ENCODE results near the gene CGB2.

CGB2 gene

DNA sequence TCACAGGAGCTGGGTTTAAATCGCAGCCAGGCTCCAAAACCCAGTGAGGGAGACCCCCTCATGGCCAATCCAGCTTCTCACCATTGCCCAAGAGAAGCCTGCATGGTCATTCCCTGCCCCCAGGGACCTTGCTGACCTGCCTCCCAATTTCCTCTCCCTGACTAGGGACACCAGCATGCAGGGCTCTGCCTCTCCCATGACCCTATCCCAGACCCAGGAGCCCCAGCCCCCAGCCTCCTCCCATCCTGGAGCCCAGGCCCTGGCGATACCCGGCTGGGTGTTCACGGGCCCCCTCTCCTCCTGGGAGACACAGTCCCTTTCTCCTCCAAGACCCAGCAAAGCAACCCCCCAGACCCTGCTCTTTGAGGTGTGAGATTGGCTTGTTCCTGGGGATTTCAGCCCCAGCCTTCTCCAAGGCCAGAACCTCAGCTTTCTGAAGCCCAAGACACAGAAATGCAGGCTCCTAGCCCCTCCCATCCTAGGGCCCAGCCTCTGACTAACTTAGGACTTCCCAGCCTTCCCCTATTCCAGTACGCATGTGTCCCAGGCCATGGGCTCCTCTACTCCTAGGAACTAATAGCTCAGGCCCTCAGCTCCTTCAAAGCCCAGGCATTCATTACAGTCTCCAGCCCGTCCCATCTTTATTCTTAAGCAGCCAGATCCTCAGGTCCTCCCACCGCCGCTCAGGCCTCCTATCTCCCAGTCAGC lies 39.7 kb upstream of the CGB2 start:
- H3K79me2 ChIP-seq = peaks cover 16% of the 10 kb centered on the region
- H3K4me2 ChIP-seq (ENCODE audit: low read length) = peak overlapping the region; percentile 96
- peak overlapping the region; percentile 88 for H3K27ac ChIP-seq
- H3K9ac ChIP-seq = peak overlapping the region; percentile 61
- H2AFZ ChIP-seq = peak overlapping the region; percentile 84
- no peaks in the 10 kb centered on the region for H3K9me3 ChIP-seq (ENCODE audit: control insufficient read depth, low read length)
- H3K27me3 ChIP-seq (ENCODE audit: control insufficient read depth, insufficient read depth, low read length) = no peaks in the 10 kb centered on the region
- TF ChIP-seq, protein P1, sequence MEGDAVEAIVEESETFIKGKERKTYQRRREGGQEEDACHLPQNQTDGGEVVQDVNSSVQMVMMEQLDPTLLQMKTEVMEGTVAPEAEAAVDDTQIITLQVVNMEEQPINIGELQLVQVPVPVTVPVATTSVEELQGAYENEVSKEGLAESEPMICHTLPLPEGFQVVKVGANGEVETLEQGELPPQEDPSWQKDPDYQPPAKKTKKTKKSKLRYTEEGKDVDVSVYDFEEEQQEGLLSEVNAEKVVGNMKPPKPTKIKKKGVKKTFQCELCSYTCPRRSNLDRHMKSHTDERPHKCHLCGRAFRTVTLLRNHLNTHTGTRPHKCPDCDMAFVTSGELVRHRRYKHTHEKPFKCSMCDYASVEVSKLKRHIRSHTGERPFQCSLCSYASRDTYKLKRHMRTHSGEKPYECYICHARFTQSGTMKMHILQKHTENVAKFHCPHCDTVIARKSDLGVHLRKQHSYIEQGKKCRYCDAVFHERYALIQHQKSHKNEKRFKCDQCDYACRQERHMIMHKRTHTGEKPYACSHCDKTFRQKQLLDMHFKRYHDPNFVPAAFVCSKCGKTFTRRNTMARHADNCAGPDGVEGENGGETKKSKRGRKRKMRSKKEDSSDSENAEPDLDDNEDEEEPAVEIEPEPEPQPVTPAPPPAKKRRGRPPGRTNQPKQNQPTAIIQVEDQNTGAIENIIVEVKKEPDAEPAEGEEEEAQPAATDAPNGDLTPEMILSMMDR (IDR thresholded peaks at IDR 0.05) = no peak
- no peaks in the 10 kb centered on the region for H3K36me3 ChIP-seq (ENCODE audit: control insufficient read depth, insufficient read depth, low read length)
- no peaks in the 10 kb centered on the region for H3K4me1 ChIP-seq
- peak overlapping the region; percentile 88 for H3K4me3 ChIP-seq (ENCODE audit: low read depth, low read length)

DNA sequence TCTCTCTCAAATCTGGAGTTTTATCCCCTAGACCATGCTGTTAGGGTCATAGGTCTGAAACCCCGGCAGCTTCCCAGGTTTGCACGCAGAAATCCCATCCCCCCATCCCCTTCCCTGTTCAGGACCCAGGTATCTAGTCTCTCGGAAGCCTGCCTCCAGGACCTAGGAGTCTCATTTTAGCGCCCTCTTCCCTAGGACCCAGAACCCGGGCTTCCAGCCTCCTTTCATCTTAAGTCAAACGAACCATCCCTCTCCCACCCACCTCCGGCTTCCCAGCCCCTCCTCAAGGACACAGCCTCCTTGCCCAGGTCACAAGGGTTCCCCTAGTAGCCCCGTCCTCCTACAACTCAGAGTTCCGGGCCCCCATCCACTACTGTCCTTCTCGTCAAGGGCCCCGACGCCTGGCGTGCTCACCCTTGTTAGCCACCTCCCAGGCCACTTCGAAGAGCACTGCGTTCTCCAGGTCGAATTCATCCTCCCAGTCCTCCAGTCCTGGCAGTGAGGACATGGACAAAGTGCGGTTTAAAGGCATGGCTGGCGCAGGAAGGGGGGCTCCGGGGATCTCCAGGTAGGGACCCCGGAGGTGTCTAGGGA lies 39.0 kb upstream of the CGB2 start:
- H3K27me3 ChIP-seq (ENCODE audit: control insufficient read depth, insufficient read depth, low read length) = no peaks in the 10 kb centered on the region
- no peaks in the 10 kb centered on the region for H3K4me1 ChIP-seq
- peaks cover 16% of the 10 kb centered on the region for H3K79me2 ChIP-seq
- H3K9me3 ChIP-seq (ENCODE audit: control insufficient read depth, low read length) = no peaks in the 10 kb centered on the region
- H3K4me3 ChIP-seq (ENCODE audit: low read depth, low read length) = peak overlapping the region; percentile 88
- TF ChIP-seq, protein P1 (IDR thresholded peaks at IDR 0.05) = no peak
- H2AFZ ChIP-seq = peak overlapping the region; percentile 84
- H3K27ac ChIP-seq = peak overlapping the region; percentile 88
- peak overlapping the region; percentile 61 for H3K9ac ChIP-seq
- peak overlapping the region; percentile 96 for H3K4me2 ChIP-seq (ENCODE audit: low read length)
- no peaks in the 10 kb centered on the region for H3K36me3 ChIP-seq (ENCODE audit: control insufficient read depth, insufficient read depth, low read length)

DNA sequence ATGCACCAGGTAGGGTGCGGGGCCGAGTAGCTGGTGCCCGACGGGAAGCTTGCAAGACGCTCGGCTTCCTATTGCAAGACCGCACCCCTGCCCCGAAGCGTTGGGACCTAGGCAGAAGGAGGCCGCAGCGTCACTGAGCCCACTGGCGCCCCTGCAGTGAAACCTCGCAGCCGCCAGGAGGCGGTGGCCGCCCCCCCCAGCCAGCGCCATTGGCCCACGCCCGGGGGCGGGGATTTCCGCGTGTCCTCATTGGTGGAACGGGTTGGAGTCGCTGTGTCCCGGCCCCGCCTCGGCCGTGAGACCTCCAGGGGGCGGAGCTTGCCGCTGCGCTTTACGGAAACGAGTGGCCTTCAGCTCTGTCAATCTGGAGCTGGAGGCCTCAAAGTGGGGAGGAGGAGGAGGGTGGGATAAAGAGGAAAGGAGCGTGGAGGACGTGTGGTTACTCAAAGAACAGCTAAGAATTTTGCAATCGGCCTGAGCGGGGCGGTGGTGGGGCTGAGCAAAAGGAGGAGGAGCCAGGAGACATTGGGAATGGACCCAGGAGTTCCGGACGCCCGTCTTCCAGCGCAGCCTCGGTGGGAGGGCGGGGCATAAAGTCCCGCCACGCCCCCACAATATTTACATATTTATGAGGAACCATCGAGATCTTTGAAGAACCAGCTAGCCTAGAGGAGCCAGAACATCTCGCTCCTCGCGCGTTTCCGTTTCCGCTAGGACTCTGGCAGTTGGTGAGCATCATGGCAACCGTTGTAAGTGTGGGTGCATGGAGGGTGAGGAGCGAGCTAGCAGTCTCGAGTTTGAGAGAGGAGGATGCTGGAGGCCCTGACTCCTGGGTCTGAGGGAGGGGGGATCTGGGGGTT lies 38.3 kb upstream of the CGB2 start, which contains the start of the genes GYS1 and RUVBL2:
TSS of gene GYS1 (minus strand) at position 135 of the 860 bp plus-strand sequence. CDS start 197 bp downstream, outside the sequence.
TSS of gene RUVBL2 (plus strand) at position 713 of the 860 bp plus-strand sequence. CDS start at position 738, 25 bp downstream.
- Histone ChIP-seq H3K4me2 (ENCODE audit: low read length) (peak within 1 kb of the TSS; percentile 96), H3K36me3 (ENCODE audit: control insufficient read depth, insufficient read depth, low read length) (no peaks in the 10 kb centered on the region), H3K79me2 (peaks cover 20% of the 10 kb centered on the region), H3K4me1 (no peaks in the 10 kb centered on the region), H3K4me3 (ENCODE audit: low read depth, low read length) (peak within 1 kb of the TSS; percentile 88), H2AFZ (peak within 1 kb of the TSS; percentile 84), H3K27me3 (ENCODE audit: control insufficient read depth, insufficient read depth, low read length) (no peaks in the 10 kb centered on the region), H3K9ac (peak within 1 kb of the TSS; percentile 61), H3K9me3 (ENCODE audit: control insufficient read depth, low read length) (no peaks in the 10 kb centered on the region), H3K27ac (peak within 1 kb of the TSS; percentile 88)
- TF ChIP-seq, protein P1 (IDR thresholded peaks at IDR 0.05) = peak; percentile 100

DNA sequence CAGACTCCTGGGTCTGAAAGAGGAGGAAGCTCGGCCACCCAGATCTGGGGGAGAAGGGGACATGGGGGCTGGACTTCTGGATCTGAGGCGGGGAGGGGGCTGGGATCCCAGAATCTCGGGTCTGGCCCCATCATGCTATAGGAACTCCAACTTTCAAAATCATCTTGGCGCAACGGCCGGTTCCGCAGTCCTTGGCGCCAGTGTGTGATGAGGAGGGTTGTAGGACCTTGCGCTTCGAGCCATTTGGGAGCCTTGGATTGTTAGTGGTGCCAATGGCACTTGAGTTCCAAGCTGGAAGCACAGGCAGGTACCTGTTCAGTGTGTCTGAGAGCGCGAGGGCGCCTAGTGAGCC lies 37.7 kb upstream of the CGB2 start:
- Histone ChIP-seq H3K4me3 (ENCODE audit: low read depth, low read length) (peak overlapping the region; percentile 88), H3K9me3 (ENCODE audit: control insufficient read depth, low read length) (no peaks in the 10 kb centered on the region), H2AFZ (peak overlapping the region; percentile 84), H3K4me1 (no peaks in the 10 kb centered on the region), H3K27me3 (ENCODE audit: control insufficient read depth, insufficient read depth, low read length) (no peaks in the 10 kb centered on the region), H3K9ac (no peak overlapping the region), H3K4me2 (ENCODE audit: low read length) (peak overlapping the region; percentile 96), H3K27ac (peak overlapping the region; percentile 88), H3K36me3 (ENCODE audit: control insufficient read depth, insufficient read depth, low read length) (no peaks in the 10 kb centered on the region), H3K79me2 (peaks cover 20% of the 10 kb centered on the region)
- TF ChIP-seq, protein P1 (IDR thresholded peaks at IDR 0.05) = no peak
